HL-60 (cell line): ENCODE results near the gene AGAP1.

Experiments used
- DNase-seq, 2 experiments: peaks; one replicate each; pipeline ENCODE4 v3.0.0-alpha.2; 2010 to 2020; ENCODE audit warnings: low read depth in 1 of 2, low spot score in 1 of 2
- H3K27ac ChIP-seq: fragments of 250-450 bp; sonication (Bioruptor Pico); replicated peaks from 2 replicates; pipeline ENCODE4 v1.5.1; 2020; ENCODE audit warnings: mild to moderate bottlenecking, moderate library complexity
- H3K27me3 ChIP-seq: fragments of 250-450 bp; sonication (Bioruptor Pico); 2 replicates; pipeline ENCODE4 v1.5.1; 2021; ENCODE audit warnings: mild to moderate bottlenecking, moderate library complexity; ENCODE audit not compliant: insufficient read depth, poor library complexity, severe bottlenecking
- H3K4me3 ChIP-seq: replicated peaks from 2 replicates; pipeline ENCODE4 v1.5.1; 2011; ENCODE audit warnings: mild to moderate bottlenecking, control low read depth, low read length; ENCODE audit not compliant: insufficient read depth
- CTCF ChIP-seq: IDR thresholded peaks from one replicate; pipeline ENCODE4 v1.5.1; 2011; ENCODE audit warnings: low read length, control low read depth, inconsistent platforms; ENCODE audit not compliant: insufficient read depth
- GABPA ChIP-seq: IDR thresholded peaks from 2 replicates; pipeline ENCODE4 v1.6.1; 2012; ENCODE audit warnings: low read depth
- POLR2AphosphoS5 ChIP-seq: IDR thresholded peaks from 2 replicates; pipeline ENCODE4 v1.6.1; 2012; ENCODE audit warnings: low read depth
- REST ChIP-seq: IDR thresholded peaks from 2 replicates; pipeline ENCODE4 v1.6.1; 2012; ENCODE audit warnings: low read depth; ENCODE audit not compliant: insufficient replicate concordance
- SPI1 ChIP-seq: IDR thresholded peaks from 2 replicates; pipeline ENCODE4 v1.6.1; 2012; ENCODE audit warnings: low read depth, mild to moderate bottlenecking, borderline replicate concordance

Gene AGAP1

GRCh38 chr2:235802542-235802941, 308.7 kb downstream of the AGAP1 start:
- Histone ChIP-seq H3K27ac (no peak overlapping the region), H3K27me3 (no peaks in the 10 kb centered on the region), H3K4me3 (no peak overlapping the region)
- no peak for DNase-seq
- no peak for TF ChIP-seq POLR2AphosphoS5
- no peak for TF ChIP-seq REST
- no peak for TF ChIP-seq SPI1
- no peak for TF ChIP-seq CTCF

- Histone ChIP-seq H3K4me3 (no peak overlapping the region), H3K27me3 (no peaks in the 10 kb centered on the region), H3K27ac (no peak overlapping the region)
- TF ChIP-seq SPI1: no peak
- TF ChIP-seq REST: no peak
- no peak for TF ChIP-seq CTCF
- TF ChIP-seq GABPA: no peak
- no peak for TF ChIP-seq POLR2AphosphoS5
- DNase-seq: no peak
These were observed 309.2 kb downstream of the AGAP1 start for GRCh38 chr2:235803028-235803427.

GRCh38 chr2:235804676-235805075, 310.8 kb downstream of the AGAP1 start:
- TF ChIP-seq SPI1 (no peak), REST (no peak), CTCF (no peak), GABPA (no peak), POLR2AphosphoS5 (no peak)
- DNase-seq: no peak
- Histone ChIP-seq H3K4me3 (no peak overlapping the region), H3K27ac (no peak overlapping the region), H3K27me3 (no peaks in the 10 kb centered on the region)
